HG03575 (cell line): ENCODE measurements around the gene KLHL6.
"Not testable (repeated sequence)": the region's sequence is repeated elsewhere in the genome, so short reads cannot be mapped to it uniquely, and the experiment has no call there.

Experiments used
- ATAC-seq: cut with Tn5 transposase; IDR thresholded peaks from one replicate; pipeline ENCODE4 v1.9.1; 2021; ENCODE audit not compliant: unreplicated experiment, insufficient number of reproducible peaks, low FRiP score; ENCODE audit errors: extremely low read depth

Gene KLHL6

DNA sequence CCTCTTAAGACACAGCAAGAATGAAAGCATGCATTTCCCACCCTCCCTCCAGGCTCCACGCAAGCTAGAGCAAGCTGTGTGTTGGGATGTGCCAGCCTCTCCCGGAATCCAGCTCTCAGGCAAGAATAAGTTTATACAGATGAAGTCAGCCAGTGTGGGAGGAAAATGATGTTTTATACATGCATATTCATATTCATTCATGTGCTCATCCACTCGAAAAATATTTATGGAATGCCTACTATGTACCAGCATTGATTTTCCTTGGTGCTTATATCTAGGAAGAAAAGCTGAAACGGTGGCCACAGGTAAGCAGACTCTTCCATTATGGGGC lies 62.7 kb downstream of the KLHL6 start:
- no peak for ATAC-seq

DNA sequence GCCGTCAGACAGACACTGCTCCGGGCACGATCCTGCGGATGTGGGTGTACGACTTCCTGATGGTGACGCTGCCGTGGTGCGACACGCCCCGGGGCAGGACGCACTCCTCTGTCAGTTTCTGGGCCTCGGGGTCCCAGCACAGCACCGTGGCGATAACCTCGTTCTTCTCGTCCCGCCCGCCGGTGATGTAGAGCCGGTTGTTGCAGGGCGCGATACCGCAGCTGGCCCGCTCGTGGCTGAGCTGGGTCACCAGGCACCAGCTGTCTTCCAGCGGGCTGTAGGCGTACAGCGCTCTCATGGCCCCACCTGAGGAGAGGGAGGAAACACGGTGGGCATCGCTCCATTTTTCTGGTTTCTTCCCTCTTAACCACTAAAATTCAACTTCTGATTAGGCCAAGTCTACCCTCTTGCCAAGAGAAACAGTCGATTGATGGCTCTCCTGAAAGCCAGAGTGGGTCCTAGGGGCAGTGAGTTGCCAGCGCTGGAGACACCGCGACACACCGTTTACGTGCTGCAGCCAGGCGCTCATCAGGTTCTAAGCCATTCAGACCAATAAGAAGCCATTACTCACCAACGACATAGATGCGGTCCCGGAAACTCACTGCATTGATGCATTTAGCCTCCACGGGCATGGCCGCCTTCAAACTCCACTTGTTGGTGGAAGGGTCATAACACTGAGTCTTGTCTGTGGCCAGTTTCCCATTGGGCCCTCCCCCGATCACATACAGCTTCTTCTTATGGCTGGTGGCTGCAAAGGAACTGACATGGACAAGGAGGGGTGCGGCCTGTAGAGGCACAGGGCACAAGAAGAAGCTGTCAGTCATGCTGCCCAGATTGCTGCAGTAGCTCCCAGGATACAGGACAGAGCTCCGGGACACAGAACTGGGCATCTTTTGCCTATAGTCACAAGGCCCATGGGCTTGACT lies 63.3 kb downstream of the KLHL6 start:
- ATAC-seq: no peak

DNA sequence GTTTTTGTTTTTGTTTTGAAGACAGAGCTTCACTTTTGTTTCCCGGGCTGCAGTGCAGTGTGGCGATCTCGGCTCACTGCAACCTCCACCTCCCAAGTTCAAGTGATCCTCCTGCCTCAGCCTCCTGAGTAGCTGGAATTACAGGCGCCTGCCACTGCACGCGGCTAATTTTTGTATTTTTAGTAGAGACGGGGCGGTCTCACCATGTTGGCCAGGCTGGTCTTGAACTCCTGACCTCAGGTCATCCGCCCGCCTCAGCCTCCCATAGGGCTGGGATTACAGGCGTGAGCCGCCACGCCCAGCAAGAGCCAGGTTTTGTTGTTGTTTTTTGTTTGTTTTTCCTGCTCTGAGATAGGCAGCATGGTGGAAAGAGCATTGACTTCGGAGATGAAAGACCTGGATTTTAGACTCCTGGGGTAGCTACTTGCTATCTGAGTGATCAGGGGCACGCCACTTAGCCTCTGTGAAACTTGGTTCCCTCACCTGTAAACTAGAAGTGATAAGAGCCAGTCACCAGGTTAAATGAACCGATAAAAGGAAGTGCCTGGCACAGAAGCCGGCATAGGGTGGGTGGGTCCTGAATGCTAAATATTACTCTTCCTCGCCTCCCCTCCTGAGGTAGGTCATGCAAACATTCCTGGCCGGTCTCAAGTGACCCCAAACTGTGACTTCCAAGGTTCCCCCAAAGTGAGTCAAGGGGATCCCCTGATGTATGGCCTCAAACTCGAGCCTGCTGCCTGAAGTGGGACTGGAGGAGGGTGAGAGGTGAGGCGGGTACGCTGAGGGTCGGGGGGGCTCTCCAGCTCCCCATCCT lies 64.2 kb downstream of the KLHL6 start:
- ATAC-seq: no peak

DNA sequence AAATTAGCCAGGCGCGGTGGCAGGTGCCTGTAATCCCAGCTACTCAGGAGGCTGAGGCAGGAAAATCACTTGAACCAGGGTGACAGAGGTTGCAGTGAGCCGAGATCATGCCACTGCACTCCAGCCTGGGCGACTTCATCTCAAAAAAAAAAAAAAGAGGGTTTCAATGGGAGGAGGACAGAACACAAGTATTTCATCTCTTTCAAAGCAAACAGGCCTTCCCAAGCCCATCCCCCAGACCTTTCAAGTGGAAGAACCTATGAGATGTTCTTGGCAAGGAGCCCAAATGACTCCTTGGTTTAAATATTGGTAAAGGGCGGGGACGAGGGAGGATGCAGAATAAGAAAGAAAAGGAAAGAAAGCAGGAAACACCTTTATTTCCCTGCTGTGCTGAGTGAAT lies 64.9 kb downstream of the KLHL6 start:
- no peak for ATAC-seq

DNA sequence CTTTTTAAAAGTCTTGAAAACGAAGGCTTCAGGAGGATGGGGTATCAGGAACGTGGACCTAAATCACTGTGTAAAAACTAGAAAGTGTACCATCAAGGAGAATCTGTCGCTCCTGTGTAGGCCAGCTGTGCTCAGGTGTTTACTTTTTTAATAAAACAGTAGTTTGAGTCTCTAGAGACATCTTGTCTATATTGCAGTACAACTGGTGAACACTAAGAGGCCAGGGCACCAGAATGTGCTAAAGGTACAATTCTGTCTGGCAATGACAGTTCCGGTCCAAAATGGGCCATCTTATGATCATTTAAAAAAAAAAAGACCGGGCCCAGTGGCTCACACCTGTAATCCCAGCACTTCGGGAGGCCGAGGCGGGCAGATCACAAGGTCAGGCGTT lies 65.3 kb downstream of the KLHL6 start:
- ATAC-seq: no peak

DNA sequence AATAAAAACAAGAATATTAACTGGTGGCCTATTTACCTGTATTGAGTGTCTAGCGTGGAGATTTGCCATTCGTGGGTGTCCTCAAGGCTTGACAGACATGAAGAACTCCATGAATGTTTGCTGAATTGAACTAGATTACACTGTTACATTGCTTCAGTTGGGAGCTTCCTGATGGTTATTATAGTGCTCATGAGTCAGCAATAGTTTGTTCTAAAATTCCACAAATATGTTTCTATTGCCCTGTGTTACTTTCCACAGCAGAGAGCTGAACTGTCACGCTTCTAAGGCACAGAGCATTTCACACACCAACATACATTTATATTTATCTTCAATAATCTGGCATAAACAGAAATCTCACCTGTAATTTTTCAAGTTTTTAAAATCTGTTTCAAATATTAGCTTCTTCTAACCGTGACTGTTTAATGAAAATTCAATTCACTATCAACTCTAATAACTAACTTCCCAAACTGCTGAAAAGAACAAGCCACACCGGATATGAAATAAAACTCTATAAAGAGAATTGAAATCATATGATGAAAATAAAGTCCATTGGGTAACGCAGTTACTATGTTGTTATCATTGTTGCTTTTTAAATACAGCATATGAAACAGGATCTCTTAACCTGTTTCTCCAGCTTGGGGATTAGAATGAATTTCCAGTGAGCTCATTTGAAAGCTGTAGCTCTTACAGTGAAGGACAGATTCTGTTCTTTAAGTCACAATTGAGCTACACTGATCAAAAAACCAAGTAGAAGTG lies 65.9 kb downstream of the KLHL6 start:
- no peak for ATAC-seq

DNA sequence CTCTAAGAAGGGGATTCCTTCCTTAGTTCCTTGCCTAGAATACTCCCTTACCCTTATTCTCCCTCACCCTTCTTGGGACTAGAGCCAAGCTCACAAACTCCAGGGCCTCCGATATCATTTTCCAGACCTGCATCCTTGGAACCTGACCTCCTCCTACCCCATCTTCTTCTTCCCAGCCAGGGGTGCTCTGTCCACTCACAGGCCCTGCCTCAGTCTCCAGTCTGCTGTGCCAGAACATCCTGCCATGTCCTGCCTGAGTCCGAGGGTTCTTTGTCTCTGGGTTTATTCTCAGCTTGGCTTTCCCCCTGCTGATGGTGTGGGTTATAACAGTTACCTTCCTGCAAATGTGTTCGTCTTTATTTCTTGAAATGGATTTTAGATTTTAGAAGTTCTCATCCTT lies 67.2 kb downstream of the KLHL6 start:
- ATAC-seq: no peak

DNA sequence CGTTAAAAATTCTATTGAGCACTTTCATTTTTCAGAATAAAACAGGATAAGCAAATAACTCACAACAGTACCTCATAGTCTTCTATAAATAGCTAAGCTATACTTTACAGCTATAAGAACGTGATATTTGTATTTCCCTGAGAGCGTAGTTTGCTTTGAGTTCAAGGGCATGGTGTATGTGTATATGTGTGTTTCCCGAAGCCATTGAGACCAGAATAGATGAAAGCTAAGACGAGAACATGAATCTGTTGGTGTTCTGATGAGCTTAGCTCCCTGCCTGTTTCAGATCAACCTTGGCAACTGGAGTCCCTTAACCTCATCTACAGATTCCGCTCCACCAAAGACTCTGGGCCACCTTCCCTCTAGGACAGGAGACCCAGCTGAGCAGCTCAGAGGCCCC lies 67.6 kb downstream of the KLHL6 start:
- ATAC-seq: no peak

DNA sequence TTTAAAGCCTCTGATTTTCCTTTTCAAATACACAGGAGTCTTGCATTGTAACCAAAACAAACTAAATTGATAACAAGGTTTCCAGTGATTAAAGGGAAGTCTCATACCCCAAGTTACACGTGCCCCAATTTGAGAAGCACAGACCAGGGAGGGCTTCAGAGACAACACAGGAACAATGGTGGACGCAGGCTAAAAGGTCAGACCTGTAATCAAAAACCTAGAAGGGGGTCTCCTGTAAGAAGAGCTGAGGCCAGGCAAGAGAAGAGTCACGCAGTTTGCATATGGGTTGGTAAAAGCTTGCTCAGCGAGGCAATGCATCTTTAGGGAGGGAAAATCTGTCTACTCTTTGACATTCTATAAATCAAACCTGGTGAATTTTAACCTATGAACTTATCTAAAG lies 68.5 kb downstream of the KLHL6 start:
- ATAC-seq: no peak

DNA sequence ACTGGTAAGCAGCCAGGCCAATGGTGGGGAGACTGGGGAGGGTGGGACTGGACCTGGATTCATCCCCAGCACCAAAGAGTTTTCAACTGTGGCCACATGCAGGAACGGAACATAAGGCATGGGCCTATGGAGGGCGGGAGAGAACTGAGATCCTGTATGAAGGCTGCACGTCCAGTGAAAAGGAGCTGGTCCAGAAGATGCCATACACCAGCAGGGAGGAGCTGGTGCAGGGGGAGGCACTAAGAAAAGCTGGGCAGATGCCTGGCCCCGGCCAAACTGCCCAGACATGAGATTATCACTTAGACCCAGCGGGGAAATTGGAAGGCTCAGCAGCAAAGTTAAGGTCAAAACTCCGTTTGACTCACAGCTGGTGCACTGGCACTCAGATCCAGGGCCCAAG lies 69.0 kb downstream of the KLHL6 start:
- no peak for ATAC-seq

DNA sequence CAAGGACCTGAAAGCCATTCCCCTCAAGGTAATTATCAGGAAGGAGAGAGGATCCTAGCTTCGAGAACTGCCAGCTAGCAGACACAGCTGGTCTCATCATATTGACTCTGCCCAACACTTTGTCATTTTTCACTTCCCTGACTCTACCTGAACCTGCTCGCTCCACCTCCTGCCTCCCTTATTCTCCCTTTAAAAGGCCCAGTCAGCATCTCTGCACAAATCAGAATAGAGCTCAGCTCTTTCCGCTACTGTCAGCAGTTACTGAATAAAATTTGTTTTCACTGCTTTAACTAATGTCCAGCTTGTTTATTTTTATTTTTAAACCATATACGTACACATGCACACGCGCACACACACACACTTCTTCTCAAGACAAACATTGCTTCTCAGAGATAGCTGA lies 69.9 kb downstream of the KLHL6 start:
- no peak for ATAC-seq

DNA sequence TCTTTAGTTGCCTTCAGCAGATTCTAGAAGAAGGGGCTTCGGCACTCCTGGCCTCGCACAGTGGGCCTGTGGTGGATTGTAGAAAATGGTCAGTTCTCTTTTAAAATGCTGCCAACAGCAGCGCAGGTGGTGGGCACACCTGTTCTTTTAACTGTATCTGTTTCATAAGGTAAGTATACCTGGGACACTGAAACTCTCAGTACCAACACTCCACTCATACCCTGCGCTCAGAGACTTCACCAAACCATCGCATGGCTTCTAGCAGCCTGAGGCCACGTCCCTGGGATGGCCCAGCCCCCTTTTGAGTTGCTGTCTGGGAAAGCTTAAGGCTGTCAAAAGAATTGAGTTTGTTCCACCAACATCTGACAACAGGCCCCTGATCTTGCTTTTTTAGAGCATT lies 70.4 kb downstream of the KLHL6 start:
- no peak for ATAC-seq

DNA sequence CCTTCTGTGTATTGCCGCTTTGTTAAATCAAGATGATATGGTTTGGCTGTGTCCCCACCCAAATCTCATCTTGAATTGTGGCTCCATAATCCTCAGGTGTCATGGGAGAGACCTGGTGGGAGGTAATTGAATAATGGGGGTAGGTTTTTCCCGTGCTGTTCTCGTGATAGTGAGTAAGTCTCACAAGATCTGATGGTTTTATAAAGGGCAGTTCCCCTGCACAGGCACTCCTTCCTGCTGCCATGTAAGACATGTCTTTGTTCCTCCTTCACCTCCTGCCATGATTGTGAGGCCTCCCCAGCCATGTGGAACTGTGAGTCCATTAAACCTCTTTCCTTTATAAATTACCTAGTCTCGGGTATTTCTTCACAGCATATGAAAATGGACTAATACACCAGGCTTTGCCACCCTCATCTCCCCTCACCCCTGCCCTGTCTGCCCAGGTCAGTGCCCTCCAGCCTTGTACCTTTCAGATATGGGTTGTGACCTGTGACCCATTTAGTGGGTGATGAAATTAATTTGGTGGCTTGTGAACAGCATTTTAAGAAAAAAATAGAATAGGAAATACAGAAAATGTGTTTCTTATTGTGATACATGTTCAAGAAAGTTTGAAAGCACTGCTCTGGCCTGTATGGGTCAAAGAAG lies 71.0 kb downstream of the KLHL6 start:
- no peak for ATAC-seq

DNA sequence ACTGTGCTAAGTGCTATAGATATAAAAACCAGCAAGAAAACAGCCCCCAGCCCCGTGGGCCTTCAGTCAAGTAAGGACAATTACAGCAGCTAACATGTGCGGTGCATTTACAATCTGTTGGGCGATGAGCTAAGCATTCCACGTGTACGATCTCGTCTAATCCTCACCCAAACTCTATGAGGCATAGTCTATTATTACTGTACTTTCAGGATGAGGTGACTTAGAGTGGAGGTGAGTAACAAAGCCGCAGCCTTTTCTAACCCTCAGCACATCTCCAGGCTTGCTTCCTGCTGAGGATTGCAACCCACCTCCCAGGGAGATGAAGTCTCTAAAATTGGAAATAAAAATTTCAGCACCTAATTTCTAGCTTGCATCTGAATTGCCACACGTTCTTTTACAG lies 73.9 kb downstream of the KLHL6 start:
- ATAC-seq: no peak

DNA sequence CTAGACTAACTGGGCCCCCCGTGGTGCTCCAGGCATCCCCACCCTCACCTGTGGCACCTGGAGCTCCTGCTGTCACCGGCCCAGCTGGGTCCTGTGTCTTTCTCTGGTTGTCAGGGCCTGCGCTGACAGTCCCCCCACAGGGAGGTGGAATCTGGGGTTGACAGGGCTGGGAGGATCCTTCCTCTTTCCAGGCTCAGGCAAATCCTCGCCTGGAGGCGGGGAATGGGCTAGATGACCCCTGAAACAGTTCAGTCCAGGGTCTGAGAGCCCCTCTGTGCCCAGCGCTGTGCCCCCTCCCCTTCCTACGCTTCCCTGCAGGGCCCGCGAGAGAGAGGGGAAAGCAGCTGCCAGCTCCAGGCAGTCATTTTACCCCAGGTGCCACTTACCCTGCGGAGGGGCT lies 77.0 kb downstream of the KLHL6 start:
- ATAC-seq: no peak

DNA sequence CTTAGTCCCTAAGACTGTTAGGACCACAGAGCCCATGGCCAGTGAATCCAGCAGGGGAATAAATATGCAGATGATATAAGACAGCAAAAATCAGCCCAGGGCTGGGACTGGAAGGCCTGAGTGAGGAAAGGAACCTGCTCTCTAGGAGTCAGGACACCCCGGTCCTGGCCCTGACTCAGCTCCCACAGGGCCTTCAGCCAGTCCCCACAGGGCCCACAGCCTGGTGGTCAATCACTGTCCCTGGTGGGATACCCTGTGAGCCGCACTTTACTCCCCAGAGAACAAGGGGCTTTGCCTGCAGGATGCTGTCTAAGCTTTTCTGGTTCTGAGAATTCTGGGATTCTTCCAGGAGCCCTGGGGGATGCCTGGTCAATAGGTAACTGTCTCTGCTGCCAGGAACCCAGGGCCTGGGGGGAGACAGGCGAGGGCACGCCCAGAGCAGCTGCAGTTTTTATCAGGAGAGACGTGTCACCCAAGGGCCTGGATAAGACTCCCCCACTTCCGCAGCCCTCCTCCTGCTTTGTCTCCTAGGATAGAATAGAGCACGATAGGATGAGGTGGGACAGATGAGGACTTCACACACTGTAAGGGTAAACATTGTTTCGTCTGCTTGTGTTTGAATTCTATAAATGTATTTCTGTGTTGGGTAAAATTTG lies 77.6 kb downstream of the KLHL6 start:
- ATAC-seq: no peak

DNA sequence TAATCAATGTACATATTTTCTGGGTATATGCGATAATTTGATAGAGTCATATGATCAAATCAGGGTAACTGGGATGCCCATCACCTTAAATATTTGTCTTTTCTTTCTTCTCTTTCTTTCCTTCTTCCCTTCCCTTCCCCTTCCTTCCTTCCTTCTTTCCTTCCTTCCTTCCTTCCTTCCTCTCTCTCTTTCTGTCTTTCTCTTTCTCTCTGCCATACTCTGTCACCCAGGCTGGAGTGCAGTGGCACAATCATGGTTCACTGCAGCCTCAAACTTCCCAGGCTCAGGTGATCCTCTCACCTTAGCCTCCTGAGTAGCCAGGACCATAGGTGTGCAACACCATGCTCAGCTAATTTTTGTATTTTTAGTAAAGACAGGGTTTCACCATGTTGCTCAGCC lies 79.7 kb downstream of the KLHL6 start:
- ATAC-seq: not testable (repeated sequence)

DNA sequence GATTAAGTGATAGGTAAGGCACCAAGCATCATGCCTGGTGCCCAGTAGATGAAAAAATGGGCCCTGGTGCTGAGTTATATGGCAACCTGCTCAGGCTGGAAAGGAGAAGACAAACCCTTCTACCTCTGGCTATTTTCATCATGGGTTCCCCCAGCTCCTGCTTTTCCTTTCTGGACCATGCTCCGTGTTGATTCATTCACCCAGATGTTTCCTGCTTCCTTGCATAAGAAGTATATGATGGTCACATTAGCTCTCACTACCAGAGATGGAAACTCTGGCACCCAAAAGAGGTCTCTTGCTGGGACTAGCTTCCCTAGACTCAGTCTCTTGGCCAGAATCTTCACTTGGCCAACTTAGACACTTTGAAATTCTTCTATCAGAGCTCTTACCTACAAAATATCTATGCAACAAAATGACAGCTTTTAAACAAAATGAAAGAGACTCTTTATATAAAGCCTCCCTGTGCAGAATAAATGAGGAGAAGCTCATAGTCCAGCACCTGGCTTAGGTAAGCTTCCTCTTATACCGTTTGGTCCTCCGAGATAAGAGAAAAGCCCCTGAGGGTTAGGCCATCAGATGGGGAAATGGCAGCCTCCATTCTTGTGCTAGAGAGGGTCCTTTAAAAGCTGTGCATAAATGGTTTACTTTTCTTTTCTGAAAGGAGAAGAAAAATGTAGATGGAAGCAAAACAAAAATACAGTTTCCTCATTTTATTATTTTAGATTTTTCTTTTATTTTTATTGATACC lies 80.3 kb downstream of the KLHL6 start:
- no peak for ATAC-seq
